OCI-LY3 (cell line): ENCODE data around the gene ZMYND8.

Source experiments
- H2AFZ ChIP-seq: fragments of 200-600, 300-600 bp; shearing (Covaris generic); 2 replicates; pipeline ENCODE4 v1.6.0; 2014; ENCODE audit warnings: antibody characterized with exemption, low read depth, low read length
- H3K27ac ChIP-seq: fragments of 200-600, 300-600 bp; sonication (generic); 2 replicates; pipeline ENCODE4 v1.5.1; 2014; ENCODE audit warnings: mild to moderate bottlenecking, low read length, moderate library complexity, mixed read lengths
- H3K27me3 ChIP-seq: fragments of 200-600, 300-600 bp; sonication (generic); 2 replicates; pipeline ENCODE4 v1.6.1; 2014; ENCODE audit warnings: low read depth, low read length, mixed read lengths
- H3K36me3 ChIP-seq: fragments of 200-600, 300-600 bp; sonication (generic); replicated peaks from 2 replicates; pipeline ENCODE3; 2014; ENCODE audit warnings: low read depth, low read length, mixed read lengths
- H3K4me1 ChIP-seq: fragments of 300-600, 200-600 bp; sonication (generic); 2 replicates; pipeline ENCODE4 v1.6.1; 2014; ENCODE audit warnings: low read length, mixed read lengths
- H3K4me2 ChIP-seq: fragments of 200-600, 300-600 bp; sonication (generic); 2 replicates; pipeline ENCODE4 v1.6.1; 2014; ENCODE audit warnings: low read length, mixed read lengths
- H3K4me3 ChIP-seq: fragments of 300-600, 200-600 bp; sonication (generic); 2 replicates; pipeline ENCODE4 v1.5.1; 2014; ENCODE audit warnings: antibody characterized with exemption, mild to moderate bottlenecking, low read length, moderate library complexity
- H3K79me2 ChIP-seq: fragments of 300-600, 200-600 bp; shearing (Covaris generic); 2 replicates; pipeline ENCODE4 v1.6.1; 2014; ENCODE audit warnings: mild to moderate bottlenecking, low read length, mixed read lengths
- H3K9ac ChIP-seq: fragments of 300-600, 200-600 bp; shearing (Covaris generic); 2 replicates; pipeline ENCODE4 v1.6.0; 2014; ENCODE audit warnings: mild to moderate bottlenecking, low read length, moderate library complexity
- H3K9me3 ChIP-seq: fragments of 200-600, 300-600 bp; shearing (Covaris generic); 2 replicates; pipeline ENCODE4 v1.6.1; 2014; ENCODE audit warnings: low read length, mixed read lengths; ENCODE audit not compliant: insufficient read depth
- H4K20me1 ChIP-seq: fragments of 200-600, 300-600 bp; sonication (generic); 2 replicates; pipeline ENCODE4 v1.6.1; 2016; ENCODE audit warnings: low read length, mixed read lengths; ENCODE audit not compliant: insufficient read depth
- EZH2phosphoT487 ChIP-seq: fragments of 200-600 bp; shearing (Covaris generic); IDR thresholded peaks from 2 replicates; pipeline ENCODE4 v1.6.1; 2018; ENCODE audit warnings: antibody characterized with exemption, mixed run types, low read depth
- TF ChIP-seq, protein P1 (sequence below): fragments of 200-600, 300-600 bp; sonication (generic); IDR thresholded peaks from 2 replicates; pipeline ENCODE4 v1.5.1; 2014; ENCODE audit warnings: antibody characterized with exemption, low read length, low read depth

Gene ZMYND8

DNA sequence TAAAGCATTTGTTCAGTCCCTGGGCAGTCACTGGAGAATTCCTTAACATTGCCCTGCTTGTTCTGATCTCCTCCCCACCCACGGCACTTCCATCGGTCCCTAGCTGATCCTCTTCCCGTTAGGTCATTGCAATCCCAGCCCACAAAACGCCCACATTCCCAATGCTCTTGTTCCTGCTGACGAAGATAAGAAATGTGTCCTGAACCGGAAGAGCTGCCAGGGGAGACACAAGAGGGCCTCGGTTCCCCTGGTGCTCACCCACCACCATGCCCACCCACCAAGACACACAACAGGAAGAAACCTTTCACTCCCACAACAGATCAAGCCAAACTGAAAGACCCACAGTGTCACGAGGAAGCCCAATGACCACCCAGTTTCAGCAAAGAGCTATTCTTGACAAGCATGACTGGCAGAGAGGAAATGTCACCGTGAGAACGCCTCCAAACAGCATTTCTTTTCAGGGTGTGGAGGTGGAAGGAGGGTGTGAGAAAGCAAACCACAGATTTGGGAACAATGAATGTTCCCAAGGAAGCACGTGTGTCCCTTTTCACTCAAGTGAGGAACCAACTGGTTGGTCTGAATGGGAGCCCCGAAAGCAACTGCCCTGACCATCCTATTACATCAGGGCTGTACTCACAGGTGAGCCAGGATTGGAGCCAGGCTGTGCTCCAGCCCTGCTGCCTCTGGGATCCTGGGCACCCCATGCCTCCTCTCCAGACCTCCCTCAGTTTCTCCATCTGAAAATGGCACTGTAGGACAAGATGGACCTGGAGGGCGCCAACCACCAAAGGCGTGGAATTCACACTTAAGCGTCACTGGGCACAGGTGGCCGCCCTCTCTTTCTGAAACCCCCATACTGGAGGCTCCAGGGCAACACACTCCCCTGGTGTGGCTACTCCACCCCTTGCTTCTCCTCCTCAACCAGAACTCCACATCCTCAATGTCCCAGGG is 97.5 kb downstream of the ZMYND8 start:
- TF ChIP-seq, protein P1, sequence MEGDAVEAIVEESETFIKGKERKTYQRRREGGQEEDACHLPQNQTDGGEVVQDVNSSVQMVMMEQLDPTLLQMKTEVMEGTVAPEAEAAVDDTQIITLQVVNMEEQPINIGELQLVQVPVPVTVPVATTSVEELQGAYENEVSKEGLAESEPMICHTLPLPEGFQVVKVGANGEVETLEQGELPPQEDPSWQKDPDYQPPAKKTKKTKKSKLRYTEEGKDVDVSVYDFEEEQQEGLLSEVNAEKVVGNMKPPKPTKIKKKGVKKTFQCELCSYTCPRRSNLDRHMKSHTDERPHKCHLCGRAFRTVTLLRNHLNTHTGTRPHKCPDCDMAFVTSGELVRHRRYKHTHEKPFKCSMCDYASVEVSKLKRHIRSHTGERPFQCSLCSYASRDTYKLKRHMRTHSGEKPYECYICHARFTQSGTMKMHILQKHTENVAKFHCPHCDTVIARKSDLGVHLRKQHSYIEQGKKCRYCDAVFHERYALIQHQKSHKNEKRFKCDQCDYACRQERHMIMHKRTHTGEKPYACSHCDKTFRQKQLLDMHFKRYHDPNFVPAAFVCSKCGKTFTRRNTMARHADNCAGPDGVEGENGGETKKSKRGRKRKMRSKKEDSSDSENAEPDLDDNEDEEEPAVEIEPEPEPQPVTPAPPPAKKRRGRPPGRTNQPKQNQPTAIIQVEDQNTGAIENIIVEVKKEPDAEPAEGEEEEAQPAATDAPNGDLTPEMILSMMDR: no peak
- TF ChIP-seq EZH2phosphoT487: no peak
- H3K79me2 ChIP-seq: no peaks in the 10 kb centered on the region
- no peaks in the 10 kb centered on the region for H3K27me3 ChIP-seq
- H3K27ac ChIP-seq: no peak overlapping the region
- H3K4me3 ChIP-seq: no peak overlapping the region
- no peak overlapping the region for H3K4me2 ChIP-seq
- H3K36me3 ChIP-seq: peaks cover 37% of the 10 kb centered on the region
- H4K20me1 ChIP-seq: peaks cover 44% of the 10 kb centered on the region
- H2AFZ ChIP-seq: no peak overlapping the region
- no peaks in the 10 kb centered on the region for H3K9me3 ChIP-seq
- H3K4me1 ChIP-seq: peaks cover 20% of the 10 kb centered on the region
- H3K9ac ChIP-seq: no peak overlapping the region

GRCh38 chr20:47257771-47258170 is 98.7 kb downstream of the ZMYND8 start:
- no peak overlapping the region for H2AFZ ChIP-seq
- no peaks in the 10 kb centered on the region for H3K79me2 ChIP-seq
- no peak overlapping the region for H3K27ac ChIP-seq
- H3K9me3 ChIP-seq: no peaks in the 10 kb centered on the region
- peaks cover 39% of the 10 kb centered on the region for H3K36me3 ChIP-seq
- H3K4me3 ChIP-seq: no peak overlapping the region
- H4K20me1 ChIP-seq: peaks cover 32% of the 10 kb centered on the region
- no peak for TF ChIP-seq EZH2phosphoT487
- TF ChIP-seq, protein P1: no peak
- H3K27me3 ChIP-seq: no peaks in the 10 kb centered on the region
- no peak overlapping the region for H3K4me2 ChIP-seq
- H3K9ac ChIP-seq: no peak overlapping the region
- peaks cover 8% of the 10 kb centered on the region for H3K4me1 ChIP-seq

DNA sequence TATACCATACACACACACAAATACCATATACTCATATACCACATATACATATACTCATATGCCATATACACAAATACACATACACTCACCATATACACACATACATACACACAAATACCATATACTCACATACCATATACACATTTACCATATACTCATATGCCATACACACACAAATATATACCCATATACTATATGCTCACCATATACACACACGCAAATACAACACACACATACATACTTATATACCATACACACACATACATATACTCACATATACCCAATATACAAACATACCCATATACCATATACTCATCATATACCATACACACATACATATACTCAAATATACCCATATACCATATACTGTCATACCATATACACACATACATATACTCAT is 99.2 kb downstream of the ZMYND8 start:
- no peaks in the 10 kb centered on the region for H3K9me3 ChIP-seq
- H3K27me3 ChIP-seq: no peaks in the 10 kb centered on the region
- H4K20me1 ChIP-seq: peaks cover 29% of the 10 kb centered on the region
- H3K27ac ChIP-seq: no peak overlapping the region
- H2AFZ ChIP-seq: no peak overlapping the region
- H3K9ac ChIP-seq: no peak overlapping the region
- H3K36me3 ChIP-seq: peaks cover 39% of the 10 kb centered on the region
- H3K4me1 ChIP-seq: peaks cover 3% of the 10 kb centered on the region
- no peak overlapping the region for H3K4me2 ChIP-seq
- no peak overlapping the region for H3K4me3 ChIP-seq
- TF ChIP-seq EZH2phosphoT487: no peak
- TF ChIP-seq, protein P1: no peak
- no peaks in the 10 kb centered on the region for H3K79me2 ChIP-seq

GRCh38 chr20:47256668-47257236 is 99.7 kb downstream of the ZMYND8 start:
- Histone ChIP-seq H4K20me1 (peaks cover 24% of the 10 kb centered on the region), H3K9me3 (no peaks in the 10 kb centered on the region), H3K4me1 (no peaks in the 10 kb centered on the region), H3K27ac (no peak overlapping the region), H3K4me3 (no peak overlapping the region), H2AFZ (no peak overlapping the region), H3K27me3 (no peaks in the 10 kb centered on the region), H3K4me2 (no peak overlapping the region), H3K36me3 (peaks cover 34% of the 10 kb centered on the region), H3K79me2 (no peaks in the 10 kb centered on the region), H3K9ac (no peak overlapping the region)
- no peak for TF ChIP-seq EZH2phosphoT487
- TF ChIP-seq, protein P1: no peak
